A549 (cell line): ENCODE results near the gene SPARC.

Source experiments
- CTCF ChIP-seq: fragments of >200 bp; sonication (Bioruptor Twin); formaldehyde crosslinking; IDR thresholded peaks from 3 replicates; pipeline ENCODE4 v1.5.1; 2016
- POLR2A ChIP-seq: IDR thresholded peaks from 2 replicates; pipeline ENCODE4 v1.6.1; 2012; ENCODE audit warnings: mild to moderate bottlenecking, low read length
- TF ChIP-seq, protein P1 (sequence below): IDR thresholded peaks from 2 replicates; pipeline ENCODE4 v1.6.1; 2012

GRCh38 chr5:151619812-151620460 lies 66.8 kb downstream of the SPARC start:
- TF ChIP-seq CTCF = no peak
- TF ChIP-seq, protein P1, sequence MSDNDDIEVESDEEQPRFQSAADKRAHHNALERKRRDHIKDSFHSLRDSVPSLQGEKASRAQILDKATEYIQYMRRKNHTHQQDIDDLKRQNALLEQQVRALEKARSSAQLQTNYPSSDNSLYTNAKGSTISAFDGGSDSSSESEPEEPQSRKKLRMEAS = no peak
- TF ChIP-seq POLR2A = no peak
